PC-3 (cell line): ENCODE measurements around the gene ADRA2B. TPM values are rescaled to one million over a fixed set of nuclear protein-coding genes. Genes with fewer than 3 reads are reported as not detected.

ENCODE experiments used
- ATAC-seq: fragments of 200-7000 bp; cut with Tn5 transposase; 2 replicates; pipeline ENCODE4 v1.9.1; 2020; ENCODE audit warnings: mild to moderate bottlenecking, moderate library complexity
- BruUV-seq: library from RNA; stranded (reverse); fragments of 400-500 nt; replicated peaks from 2 replicates; lab custom pipeline; 2021; lab: Mats Ljungman, UMichigan
- CTCF ChIA-PET: fragments of 300-600 bp; sonication (Branson Sonifier 250); formaldehyde crosslinking; loops from one replicate; lab custom pipeline; 2022; ENCODE audit warnings: antibody characterized with exemption; lab: Charles Lee
- POLR2A ChIA-PET: fragments of 300-600 bp; sonication (Branson Sonifier 250); formaldehyde crosslinking; loops from one replicate; lab custom pipeline; 2022; ENCODE audit warnings: antibody characterized with exemption; ENCODE audit not compliant: unreplicated experiment; lab: Charles Lee
- DNase-seq: peaks from one replicate; pipeline ENCODE4 v3.0.0-alpha.2; 2015
- H2AFZ ChIP-seq: fragments of 300-600 bp; sonication (generic); 2 replicates; pipeline ENCODE4 v1.6.0; 2016; ENCODE audit warnings: antibody characterized with exemption, low read length
- H3F3A ChIP-seq: fragments of 300-600 bp; sonication (generic); one replicate; pipeline ENCODE4 v1.6.0; 2017; ENCODE audit warnings: antibody characterized with exemption, low read length, control low read depth, mild to moderate bottlenecking; ENCODE audit not compliant: unreplicated experiment
- H3K27ac ChIP-seq: fragments of 300-600 bp; sonication (generic); 2 replicates; pipeline ENCODE4 v1.5.1; 2016; ENCODE audit warnings: mild to moderate bottlenecking, low read length
- H3K27me3 ChIP-seq: fragments of 300-600 bp; sonication (generic); 2 replicates; pipeline ENCODE4 v1.6.1; 2016; ENCODE audit warnings: low read length, mixed read lengths
- H3K36me3 ChIP-seq: fragments of 300-600 bp; sonication (generic); 2 replicates; pipeline ENCODE4 v1.6.1; 2016; ENCODE audit warnings: low read depth, mixed run types, low read length, mixed read lengths
- H3K4me1 ChIP-seq: fragments of 300-600 bp; sonication (generic); 2 replicates; pipeline ENCODE4 v1.5.1; 2016; ENCODE audit warnings: low read length; ENCODE audit not compliant: insufficient read depth
- H3K4me2 ChIP-seq: fragments of 300-600 bp; sonication (generic); 2 replicates; pipeline ENCODE4 v1.6.0; 2016; ENCODE audit warnings: low read length
- H3K4me3 ChIP-seq: fragments of 300-600 bp; sonication (generic); 2 replicates; pipeline ENCODE4 v1.5.1; 2016; ENCODE audit warnings: mild to moderate bottlenecking, low read length, mixed read lengths
- H3K79me2 ChIP-seq: fragments of 300-600 bp; sonication (generic); 2 replicates; pipeline ENCODE4 v1.6.1; 2017; ENCODE audit warnings: low read length, mixed read lengths
- H3K9ac ChIP-seq: fragments of 300-600 bp; sonication (generic); 2 replicates; pipeline ENCODE4 v1.6.0; 2016; ENCODE audit warnings: mild to moderate bottlenecking, low read length
- H3K9me2 ChIP-seq: fragments of 300-600 bp; sonication (generic); replicated peaks from 2 replicates; pipeline ENCODE4 v1.6.1; 2016; ENCODE audit warnings: mixed run types, low read length, mixed read lengths
- H3K9me3 ChIP-seq: fragments of 300-600 bp; sonication (generic); 2 replicates; pipeline ENCODE4 v1.6.1; 2016; ENCODE audit warnings: low read length, mixed read lengths
- H4K20me1 ChIP-seq: fragments of 300-600 bp; sonication (generic); 2 replicates; pipeline ENCODE4 v1.6.1; 2016; ENCODE audit warnings: low read length, mixed read lengths
- CTCF ChIP-seq: fragments of 300-600 bp; sonication (generic); conservative IDR thresholded peaks from 2 replicates; pipeline ENCODE4 v1.5.1; 2017; ENCODE audit warnings: antibody characterized with exemption, low read depth, mild to moderate bottlenecking, low read length
- EZH2 ChIP-seq: fragments of 300-600 bp; sonication (generic); IDR thresholded peaks from one replicate; pipeline ENCODE4 v1.6.1; 2017; ENCODE audit warnings: antibody characterized with exemption, mild to moderate bottlenecking, low read length; ENCODE audit not compliant: unreplicated experiment
- EZH2phosphoT487 ChIP-seq: fragments of 300-600 bp; sonication (generic); IDR thresholded peaks from 2 replicates; pipeline ENCODE4 v1.6.1; 2018; ENCODE audit warnings: mild to moderate bottlenecking, antibody characterized with exemption, low read length, borderline replicate concordance
- intact Hi-C: fragments of 100-400 bp; cut with micrococcal nuclease; formaldehyde crosslinking; loops from 2 replicates; pipeline ENCODE4 v1.9.0; 2023
- total RNA-seq: library from RNA; depleted of rRNA; stranded (reverse); fragments of >200 nt; gene quantifications from 2 replicates; pipeline ENCODE4 v1.2.3, GENCODE V29; 2014

The ADRA2B gene
- total RNA-seq, 1 experiment from 2014 or later, result not detected

DNA sequence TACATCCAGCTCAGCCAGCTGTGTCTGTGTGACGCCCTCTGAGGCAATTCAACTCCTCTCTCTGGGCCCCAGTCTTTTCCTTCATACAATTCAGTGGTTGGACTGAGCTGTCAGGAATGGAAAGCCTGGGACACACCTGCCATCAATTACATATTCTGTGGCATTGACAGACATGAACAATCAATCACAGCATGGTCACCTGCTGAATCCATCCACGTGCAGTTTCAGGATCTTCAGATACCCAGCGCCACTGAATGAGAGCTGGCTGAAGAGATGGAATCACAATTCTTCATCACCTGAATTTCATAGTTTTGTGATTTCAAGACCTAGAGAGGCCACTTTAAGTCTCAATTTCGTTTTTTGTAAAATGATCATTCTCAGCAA, 5.1 kb downstream of the ADRA2B start:
- ATAC-seq, result no peak
- BruUV-seq, result no TSS peak
- Histone ChIP-seq H3F3A (no peaks in the 10 kb centered on the region), H3K9me2 (no peaks in the 10 kb centered on the region), H3K4me1 (no peaks in the 10 kb centered on the region), H3K4me3 (no peak overlapping the region), H3K9me3 (no peaks in the 10 kb centered on the region), H3K4me2 (no peak overlapping the region), H3K9ac (no peak overlapping the region), H2AFZ (no peak overlapping the region), H4K20me1 (no peaks in the 10 kb centered on the region), H3K27ac (no peak overlapping the region), H3K79me2 (no peaks in the 10 kb centered on the region), H3K36me3 (no peaks in the 10 kb centered on the region), H3K27me3 (no peaks in the 10 kb centered on the region)
- DNase-seq, result no peak
- intact Hi-C loops, result no loop called here
- no peak for TF ChIP-seq EZH2
- TF ChIP-seq CTCF, result no peak
- no peak for TF ChIP-seq EZH2phosphoT487
- ChIA-PET CTCF (interaction anchor here (1.1 kb wide), 1 partner anchor 63 kb away, joined by 4 read pairs; no protein-coding TSS in a partner anchor), POLR2A (no interaction called here)

- Histone ChIP-seq H3K27ac (no peak overlapping the region), H3K9me2 (no peaks in the 10 kb centered on the region), H3F3A (no peaks in the 10 kb centered on the region), H3K4me3 (no peak overlapping the region), H4K20me1 (no peaks in the 10 kb centered on the region), H3K36me3 (no peaks in the 10 kb centered on the region), H2AFZ (no peak overlapping the region), H3K4me1 (no peaks in the 10 kb centered on the region), H3K79me2 (no peaks in the 10 kb centered on the region), H3K9me3 (no peaks in the 10 kb centered on the region), H3K9ac (no peak overlapping the region), H3K27me3 (no peaks in the 10 kb centered on the region), H3K4me2 (no peak overlapping the region)
- ChIA-PET POLR2A (no interaction called here), CTCF (no interaction called here)
- DNase-seq, result no peak
- no peak for TF ChIP-seq CTCF
- TF ChIP-seq EZH2phosphoT487, result no peak
- TF ChIP-seq EZH2, result no peak
- ATAC-seq, result no peak
- intact Hi-C loops, result no loop called here
- BruUV-seq, result no TSS peak
Measured at GRCh38 chr2:96110621-96111256, 5.6 kb downstream of the ADRA2B start.

GRCh38 chr2:96109931-96110511, 6.3 kb downstream of the ADRA2B start:
- no peaks in the 10 kb centered on the region for H3K9me2 ChIP-seq
- H2AFZ ChIP-seq, result no peak overlapping the region
- intact Hi-C loops, result no loop called here
- no peak overlapping the region for H3K9ac ChIP-seq
- no peak overlapping the region for H3K4me2 ChIP-seq
- TF ChIP-seq EZH2 (no peak), EZH2phosphoT487 (no peak), CTCF (no peak)
- no peaks in the 10 kb centered on the region for H3F3A ChIP-seq
- POLR2A ChIA-PET, result no interaction called here
- ATAC-seq (no peak), DNase-seq (no peak)
- no peaks in the 10 kb centered on the region for H3K27me3 ChIP-seq
- H3K79me2 ChIP-seq, result no peaks in the 10 kb centered on the region
- no peaks in the 10 kb centered on the region for H3K36me3 ChIP-seq
- H3K9me3 ChIP-seq, result no peaks in the 10 kb centered on the region
- H4K20me1 ChIP-seq, result no peaks in the 10 kb centered on the region
- no TSS peak for BruUV-seq
- no peak overlapping the region for H3K4me3 ChIP-seq
- no peak overlapping the region for H3K27ac ChIP-seq
- H3K4me1 ChIP-seq, result no peaks in the 10 kb centered on the region
- CTCF ChIA-PET, result no interaction called here
